A549 (cell line): ENCODE measurements around the gene TP53RK. TPM values are rescaled to one million over a fixed set of nuclear protein-coding genes. Genes with fewer than 3 reads are reported as not detected.

Source experiments
- ATAC-seq, 2 experiments: fragments of 200-7000 bp in 1 of 2; fragments of >200 bp in 1 of 2; cut with Nextera tagmentation in 1 of 2; cut with Tn5 transposase in 1 of 2; 3 replicates each; pipeline versions ENCODE4 v1.8.0 to v1.9.1; 2018 to 2020; ENCODE audit warnings: mild to moderate bottlenecking in 1 of 2, moderate library complexity in 1 of 2
- CTCF ChIA-PET: fragments of 300-600 bp; sonication (Branson Sonifier 250); formaldehyde crosslinking; extraction: SDS; loops from one replicate; lab custom pipeline; 2021; ENCODE audit warnings: antibody characterized with exemption, inconsistent platforms; lab: Yijun Ruan, JAX
- POLR2A ChIA-PET: fragments of 350-600 bp; formaldehyde crosslinking; extraction: SDS; loops from one replicate; lab custom pipeline; 2021; ENCODE audit warnings: antibody characterized with exemption, inconsistent platforms; lab: Yijun Ruan, JAX
- DNase-seq, 2 experiments: peaks; one replicate each; pipeline versions ENCODE4 v3.0.0 to v3.0.0-alpha.2; 2011 to 2016; ENCODE audit warnings: low read depth in 1 of 2, low spot score in 1 of 2
- FAIRE-seq: peaks from 2 replicates; lab custom pipeline; 2011; peaks lifted over from hg19 to GRCh38; lab: Jason Lieb, UNC
- H3K27ac ChIP-seq, 2 experiments: fragments of >200 bp; sonication (Bioruptor Twin); formaldehyde crosslinking; 3 replicates each; pipeline ENCODE4 v1.5.1; 2016 to 2017
- H3K4me1 ChIP-seq: fragments of >200 bp; sonication (Bioruptor Twin); formaldehyde crosslinking; 3 replicates; pipeline ENCODE4 v1.6.1; 2016
- H3K4me2 ChIP-seq: fragments of >200 bp; sonication (Bioruptor Twin); formaldehyde crosslinking; 3 replicates; pipeline ENCODE4 v1.6.1; 2016
- H3K4me3 ChIP-seq: fragments of >200 bp; sonication (Bioruptor Twin); formaldehyde crosslinking; 3 replicates; pipeline ENCODE4 v1.5.1; 2016
- H3K9me3 ChIP-seq: fragments of >200 bp; sonication (Bioruptor Twin); formaldehyde crosslinking; 3 replicates; pipeline ENCODE4 v1.6.1; 2016
- CBX2 ChIP-seq: fragments of 200-600 bp; sonication (generic); IDR thresholded peaks from 2 replicates; pipeline ENCODE4 v1.6.1; 2016; ENCODE audit warnings: low read depth, mild to moderate bottlenecking, borderline replicate concordance
- CBX8 ChIP-seq: fragments of 200-600 bp; sonication (generic); IDR thresholded peaks from 2 replicates; pipeline ENCODE4 v1.6.1; 2016
- CHD2 ChIP-seq: fragments of 150-350 bp; IDR thresholded peaks from 2 replicates; pipeline ENCODE4 v1.6.1; 2014; ENCODE audit warnings: low read length; ENCODE audit not compliant: partially characterized antibody
- CHD4 ChIP-seq: fragments of 200-600 bp; sonication (generic); IDR thresholded peaks from 2 replicates; pipeline ENCODE4 v1.6.1; 2016; ENCODE audit warnings: antibody characterized with exemption, mild to moderate bottlenecking, borderline replicate concordance
- EHF ChIP-seq: fragments of 250-450 bp; sonication (Bioruptor Pico); IDR thresholded peaks from 2 replicates; pipeline ENCODE4 v1.5.0; 2020; ENCODE audit warnings: mild to moderate bottlenecking
- ELK1 ChIP-seq: fragments of 150-350 bp; IDR thresholded peaks from 2 replicates; pipeline ENCODE4 v1.6.1; 2014; ENCODE audit warnings: low read depth, mild to moderate bottlenecking, low read length
- HES2 ChIP-seq: fragments of >200 bp; sonication (Bioruptor Twin); formaldehyde crosslinking; IDR thresholded peaks from 2 replicates; pipeline ENCODE4 v1.6.1; 2016
- HOXB5 ChIP-seq: fragments of 250-450 bp; sonication (Bioruptor Pico); IDR thresholded peaks from 2 replicates; pipeline ENCODE4 v1.5.0; 2020; ENCODE audit warnings: mild to moderate bottlenecking, moderate library complexity
- KDM1A ChIP-seq: fragments of 200-600 bp; sonication (generic); IDR thresholded peaks from 2 replicates; pipeline ENCODE4 v1.6.1; 2016; ENCODE audit warnings: low read depth, mild to moderate bottlenecking
- KDM5A ChIP-seq: fragments of 200-600 bp; sonication (generic); IDR thresholded peaks from 2 replicates; pipeline ENCODE4 v1.6.1; 2016; ENCODE audit warnings: antibody characterized with exemption, mild to moderate bottlenecking
- MAFK ChIP-seq: fragments of 450-650 bp; IDR thresholded peaks from 2 replicates; pipeline ENCODE4 v1.6.1; 2014; ENCODE audit not compliant: partially characterized antibody
- MYC ChIP-seq: IDR thresholded peaks from 2 replicates; pipeline ENCODE4 v1.6.1; 2012; ENCODE audit warnings: mild to moderate bottlenecking, inconsistent platforms, low read length, improper control_type of control experiment, borderline replicate concordance
- NR3C1 ChIP-seq: fragments of >200 bp; sonication (Bioruptor Twin); formaldehyde crosslinking; IDR thresholded peaks from 3 replicates; pipeline ENCODE4 v1.6.1; 2017
- PHF8 ChIP-seq: fragments of 200-600 bp; sonication (generic); IDR thresholded peaks from 2 replicates; pipeline ENCODE4 v1.6.1; 2016; ENCODE audit warnings: low read depth, mild to moderate bottlenecking, antibody characterized with exemption, moderate library complexity, borderline replicate concordance
- POLR2AphosphoS2 ChIP-seq: conservative IDR thresholded peaks from 2 replicates; pipeline ENCODE4 v1.6.1; 2012; ENCODE audit warnings: low read length, improper control_type of control experiment, inconsistent platforms
- RAD21 ChIP-seq, 2 experiments: fragments of >200 bp in 1 of 2; sonication (Bioruptor Twin) in 1 of 2; formaldehyde crosslinking in 1 of 2; IDR thresholded peaks in 1 of 2; conservative IDR thresholded peaks in 1 of 2; 2 replicates in 1 of 2; 3 replicates in 1 of 2; pipeline ENCODE4 v1.6.1; 2012 to 2018; ENCODE audit warnings: inconsistent platforms in 1 of 2
- RCOR1 ChIP-seq: fragments of 150-350 bp; IDR thresholded peaks from 2 replicates; pipeline ENCODE4 v1.6.1; 2014; ENCODE audit warnings: antibody characterized with exemption, low read length, low read depth
- RFX5 ChIP-seq: fragments of 450-650 bp; IDR thresholded peaks from 2 replicates; pipeline ENCODE4 v1.7.1; 2014; ENCODE audit warnings: antibody characterized with exemption, mild to moderate bottlenecking, moderate library complexity
- RNF2 ChIP-seq: fragments of 200-600 bp; sonication (generic); IDR thresholded peaks from 2 replicates; pipeline ENCODE4 v1.6.1; 2016; ENCODE audit warnings: low read depth, mild to moderate bottlenecking, antibody characterized with exemption, moderate library complexity, borderline replicate concordance
- TFCP2L1 ChIP-seq: fragments of 250-450 bp; sonication (Bioruptor Pico); IDR thresholded peaks from 2 replicates; pipeline ENCODE4 v1.5.0; 2021; ENCODE audit warnings: mild to moderate bottlenecking
- TP53 ChIP-seq: fragments of 250-450 bp; sonication (Bioruptor Pico); IDR thresholded peaks from 2 replicates; pipeline ENCODE4 v1.5.0; 2021; ENCODE audit warnings: mild to moderate bottlenecking, moderate library complexity
- ZC3H11A ChIP-seq: fragments of 450-650 bp; IDR thresholded peaks from 2 replicates; pipeline ENCODE4 v1.6.1; 2014; ENCODE audit warnings: antibody characterized with exemption, mild to moderate bottlenecking
- ZNF302 ChIP-seq: fragments of 250-450 bp; sonication (Bioruptor Pico); IDR thresholded peaks from 2 replicates; pipeline ENCODE4 v1.9.0; 2021; ENCODE audit warnings: inconsistent platforms, mild to moderate bottlenecking, moderate library complexity
- ZSCAN20 ChIP-seq: fragments of 250-450 bp; sonication (Bioruptor Pico); IDR thresholded peaks from 2 replicates; pipeline ENCODE4 v1.8.0; 2022; ENCODE audit warnings: mild to moderate bottlenecking, moderate library complexity
- WGBS: methylation state at CpG from one replicate; pipeline ENCODE4 v1.1.6; 2017; ENCODE audit errors: missing lambda C conversion rate; 5-methylcytosine and 5-hydroxymethylcytosine counted together
- polyA plus RNA-seq, 4 experiments: library from polyadenylated mRNA; depleted of rRNA in 3 of 4; stranded (reverse); fragments of >200 nt; fragmentation: RNase III in 1 of 4; extraction: RNeasy Plus Mini Kit Qiagen cat#74134 plus additional on column Dnase treatment in 1 of 4; gene quantifications; 2 replicates in 3 of 4; 3 replicates in 1 of 4; pipeline ENCODE4 v1.2.3, GENCODE V29; 2011 to 2017
- TF ChIP-seq, protein P1 (sequence below): fragments of 250-450 bp; sonication (Bioruptor Pico); IDR thresholded peaks from 2 replicates; pipeline ENCODE4 v1.5.0; 2021; ENCODE audit warnings: mild to moderate bottlenecking, moderate library complexity, borderline replicate concordance
- TF ChIP-seq, protein P2 (sequence below): IDR thresholded peaks from 2 replicates; pipeline ENCODE4 v1.6.1; 2012; ENCODE audit warnings: low read depth, borderline replicate concordance
- TF ChIP-seq, protein P3 (sequence below): IDR thresholded peaks from 2 replicates; pipeline ENCODE4 v1.6.1; 2012

The TP53RK gene
- polyA plus RNA-seq, 2 of the 4 experiments (the other 2 are of a cell fraction) = 9.8 to 11.8 TPM

- TF ChIP-seq ZNF302 (no peak), CHD2 (no peak), NR3C1 (no peak), MAFK (no peak), RNF2 (no peak), PHF8 (no peak), HES2 (no peak), HOXB5 (no peak), CBX8 (no peak), KDM5A (no peak), CHD4 (no peak)
- TF ChIP-seq, protein P1, sequence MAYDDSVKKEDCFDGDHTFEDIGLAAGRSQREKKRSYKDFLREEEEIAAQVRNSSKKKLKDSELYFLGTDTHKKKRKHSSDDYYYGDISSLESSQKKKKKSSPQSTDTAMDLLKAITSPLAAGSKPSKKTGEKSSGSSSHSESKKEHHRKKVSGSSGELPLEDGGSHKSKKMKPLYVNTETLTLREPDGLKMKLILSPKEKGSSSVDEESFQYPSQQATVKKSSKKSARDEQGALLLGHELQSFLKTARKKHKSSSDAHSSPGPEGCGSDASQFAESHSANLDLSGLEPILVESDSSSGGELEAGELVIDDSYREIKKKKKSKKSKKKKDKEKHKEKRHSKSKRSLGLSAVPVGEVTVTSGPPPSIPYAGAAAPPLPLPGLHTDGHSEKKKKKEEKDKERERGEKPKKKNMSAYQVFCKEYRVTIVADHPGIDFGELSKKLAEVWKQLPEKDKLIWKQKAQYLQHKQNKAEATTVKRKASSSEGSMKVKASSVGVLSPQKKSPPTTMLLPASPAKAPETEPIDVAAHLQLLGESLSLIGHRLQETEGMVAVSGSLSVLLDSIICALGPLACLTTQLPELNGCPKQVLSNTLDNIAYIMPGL = no peak
- TF ChIP-seq, protein P2, sequence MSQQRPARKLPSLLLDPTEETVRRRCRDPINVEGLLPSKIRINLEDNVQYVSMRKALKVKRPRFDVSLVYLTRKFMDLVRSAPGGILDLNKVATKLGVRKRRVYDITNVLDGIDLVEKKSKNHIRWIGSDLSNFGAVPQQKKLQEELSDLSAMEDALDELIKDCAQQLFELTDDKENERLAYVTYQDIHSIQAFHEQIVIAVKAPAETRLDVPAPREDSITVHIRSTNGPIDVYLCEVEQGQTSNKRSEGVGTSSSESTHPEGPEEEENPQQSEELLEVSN = no peak
- no peak overlapping the region for H3K4me3 ChIP-seq
- no peaks in the 10 kb centered on the region for H3K4me1 ChIP-seq
- ATAC-seq = no peak
- ChIA-PET POLR2A (no interaction called here), CTCF (interaction anchor here (0.7 to 1.9 kb wide), 2 partner anchors 112 to 368 kb away, joined by 3 to 6 read pairs; no protein-coding TSS in a partner anchor)
- 57% methylated on average over 14 of the region's 14 CpGs for WGBS
- no peak overlapping the region for H3K27ac ChIP-seq
- DNase-seq = no peak
- FAIRE-seq = no peak
- H3K4me2 ChIP-seq = no peak overlapping the region
- peaks cover 24% of the 10 kb centered on the region for H3K9me3 ChIP-seq
These were observed 14.8 kb downstream of the TP53RK start for GRCh38 chr20:46674253-46675083.

DNA sequence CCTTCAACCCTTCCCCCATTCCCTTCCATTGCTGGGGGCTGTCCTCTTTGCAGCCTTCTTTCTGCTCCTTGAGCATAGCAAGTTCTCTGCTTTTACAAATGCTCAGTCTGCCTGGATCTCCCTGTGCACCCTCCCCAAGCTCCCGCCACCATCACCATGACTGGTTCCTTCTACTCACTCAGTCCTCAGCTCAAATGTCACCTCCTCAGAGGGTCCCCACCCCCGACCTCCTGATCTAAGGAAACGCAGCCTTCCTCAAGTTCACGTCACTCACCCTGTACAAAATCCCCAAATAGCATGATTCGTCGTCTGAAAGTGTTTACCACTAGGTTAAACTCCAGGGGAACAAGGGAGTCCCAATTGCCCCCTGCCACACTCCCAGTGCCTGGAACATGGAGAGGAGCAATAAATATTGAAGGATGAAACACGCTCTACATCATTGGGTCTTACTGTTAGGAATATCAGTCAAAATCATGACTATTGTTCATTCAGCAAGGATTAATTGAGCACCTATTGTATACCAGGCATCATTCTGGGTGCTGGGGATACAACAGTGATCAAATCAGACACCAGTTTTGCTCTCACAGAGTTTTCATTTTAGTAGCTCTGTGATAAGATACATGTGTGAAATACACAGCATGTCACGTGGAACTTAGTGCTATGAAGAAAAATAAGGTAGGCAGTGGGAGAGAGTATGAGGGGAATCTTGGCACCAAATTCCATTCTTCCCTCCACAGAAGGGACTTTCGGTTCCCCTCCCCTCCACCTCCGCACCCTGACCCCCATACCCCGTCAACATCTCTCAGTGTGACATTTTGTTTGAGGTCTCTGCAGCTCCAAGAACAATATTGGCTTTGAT, 15.6 kb downstream of the TP53RK start:
- Histone ChIP-seq H3K9me3 (peaks cover 24% of the 10 kb centered on the region), H3K27ac (no peak overlapping the region), H3K4me2 (no peak overlapping the region), H3K4me1 (no peaks in the 10 kb centered on the region), H3K4me3 (no peak overlapping the region)
- no peak for DNase-seq
- ChIA-PET CTCF (interaction anchor here (1.5 to 2.0 kb wide), 3 partner anchors 8 to 111 kb away, joined by 5 to 14 read pairs (median 6); no protein-coding TSS in a partner anchor), POLR2A (no interaction called here)
- no peak for FAIRE-seq
- 51% methylated on average over 11 of the region's 11 CpGs for WGBS
- ATAC-seq = no peak
- TF ChIP-seq, protein P3, sequence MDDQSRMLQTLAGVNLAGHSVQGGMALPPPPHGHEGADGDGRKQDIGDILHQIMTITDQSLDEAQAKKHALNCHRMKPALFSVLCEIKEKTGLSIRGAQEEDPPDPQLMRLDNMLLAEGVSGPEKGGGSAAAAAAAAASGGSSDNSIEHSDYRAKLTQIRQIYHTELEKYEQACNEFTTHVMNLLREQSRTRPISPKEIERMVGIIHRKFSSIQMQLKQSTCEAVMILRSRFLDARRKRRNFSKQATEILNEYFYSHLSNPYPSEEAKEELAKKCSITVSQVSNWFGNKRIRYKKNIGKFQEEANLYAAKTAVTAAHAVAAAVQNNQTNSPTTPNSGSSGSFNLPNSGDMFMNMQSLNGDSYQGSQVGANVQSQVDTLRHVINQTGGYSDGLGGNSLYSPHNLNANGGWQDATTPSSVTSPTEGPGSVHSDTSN = no peak
- TF ChIP-seq ZSCAN20 (CRISPR knock-in tag) (no peak), ELK1 (no peak), RFX5 (no peak), EHF (no peak), ZC3H11A (no peak), RAD21 (conservative IDR thresholded peaks at IDR 0.05 in 1 of 2, IDR thresholded peaks at IDR 0.05 in 1 of 2) (no peak), TFCP2L1 (no peak), TP53 (CRISPR knock-in tag) (no peak), CBX2 (no peak), MYC (no peak), KDM1A (no peak), RNF2 (no peak), RCOR1 (no peak), HES2 (no peak), HOXB5 (no peak), CBX8 (no peak), POLR2AphosphoS2 (no peak)
